ENCODE data around the gene EIF3M.

The EIF3M gene

DNA sequence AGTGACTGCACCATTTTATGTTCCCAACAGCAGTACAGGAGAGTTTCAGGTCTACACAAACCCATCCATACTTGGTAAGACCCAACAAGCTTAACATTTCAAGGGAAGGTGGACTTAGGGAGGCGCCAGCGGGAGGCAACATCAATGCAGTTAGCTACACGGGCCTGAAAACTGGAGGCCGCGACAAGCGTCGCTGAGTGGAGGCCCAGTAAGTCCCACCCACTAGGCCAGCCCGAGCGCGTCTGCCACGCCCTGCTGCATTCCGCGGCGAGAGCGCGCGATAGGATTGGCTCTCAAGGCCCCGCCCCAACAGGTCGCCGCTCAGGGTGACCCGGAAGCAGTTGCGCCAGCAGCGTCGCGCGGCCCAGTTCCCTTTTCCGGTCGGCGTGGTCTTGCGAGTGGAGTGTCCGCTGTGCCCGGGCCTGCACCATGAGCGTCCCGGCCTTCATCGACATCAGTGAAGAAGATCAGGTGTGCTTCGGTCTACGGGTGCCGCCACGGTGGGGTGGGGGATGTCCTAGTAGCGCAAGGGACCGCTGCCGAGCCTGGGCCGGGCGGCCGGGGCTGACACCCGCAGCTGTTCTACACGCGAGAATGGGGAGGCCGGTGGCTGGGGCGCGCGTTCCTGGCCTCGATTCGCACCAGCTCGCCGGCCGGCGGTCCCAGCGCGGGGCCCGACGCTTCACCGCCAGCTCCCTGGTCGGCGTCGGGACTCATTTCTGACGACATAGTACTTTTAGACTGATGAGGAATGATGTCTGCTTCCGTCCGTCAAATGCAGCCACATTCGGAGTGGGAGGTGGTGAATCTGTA lies at the start of gene EIF3M:
EIF3M (plus strand) TSS at position 373 of the 813 bp plus-strand sequence; CDS start at position 430, 57 bp downstream.
- DNase-seq (ENCODE audit: low read depth in 2 of 3, low spot score in 1 of 3) = peak; percentile 90 to 95 (median 95)

DNA sequence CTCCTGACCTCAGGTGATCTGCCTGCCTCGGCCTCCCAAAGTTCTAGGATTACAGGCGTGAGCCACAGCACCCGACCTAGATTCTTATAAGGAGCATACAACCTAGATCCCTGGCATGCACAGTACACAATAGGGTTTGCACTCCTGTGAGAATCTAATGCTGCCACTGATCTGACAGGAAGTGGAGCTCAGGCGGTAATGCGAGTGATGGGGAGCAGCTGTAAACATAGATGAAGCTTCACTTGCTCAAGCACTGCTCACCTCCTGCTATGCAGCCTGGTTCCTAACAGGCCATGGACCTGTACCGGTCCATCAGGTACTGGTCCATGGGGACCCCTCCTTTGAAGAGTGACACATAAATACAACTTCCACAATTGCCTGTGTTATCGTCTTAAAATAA lies 44.8 kb upstream of the EIF3M start:
- DNase-seq (ENCODE audit: low read depth in 2 of 3, low spot score in 1 of 3) = no peak

DNA sequence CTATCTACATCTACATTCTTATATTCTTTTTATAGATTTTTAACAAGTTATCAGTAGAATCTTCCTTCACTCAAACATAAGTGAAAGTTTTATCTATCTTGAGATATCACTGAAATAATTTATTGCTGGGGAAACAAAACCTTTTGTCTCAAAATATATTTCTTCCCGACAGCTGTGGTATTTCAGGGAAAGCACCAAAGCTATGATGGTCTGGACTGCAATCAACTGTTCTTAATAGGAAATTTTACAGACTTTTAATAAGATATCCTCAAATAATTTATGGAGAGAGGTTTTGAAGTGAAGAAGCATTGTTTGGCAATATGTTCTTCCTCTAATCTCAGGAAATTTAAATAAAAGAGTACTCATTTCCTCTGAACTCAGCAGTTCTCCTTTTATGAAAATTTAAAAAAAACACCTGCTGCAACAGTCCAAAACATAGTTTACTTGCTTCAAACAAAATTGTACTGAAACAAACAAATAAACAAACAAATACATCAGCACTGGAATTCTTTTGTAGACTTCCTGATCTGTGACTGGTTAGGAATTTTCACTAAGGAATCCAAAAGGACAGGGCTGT lies 33.9 kb upstream of the EIF3M start:
- DNase-seq (ENCODE audit: low read depth in 2 of 3, low spot score in 1 of 3) = no peak

DNA sequence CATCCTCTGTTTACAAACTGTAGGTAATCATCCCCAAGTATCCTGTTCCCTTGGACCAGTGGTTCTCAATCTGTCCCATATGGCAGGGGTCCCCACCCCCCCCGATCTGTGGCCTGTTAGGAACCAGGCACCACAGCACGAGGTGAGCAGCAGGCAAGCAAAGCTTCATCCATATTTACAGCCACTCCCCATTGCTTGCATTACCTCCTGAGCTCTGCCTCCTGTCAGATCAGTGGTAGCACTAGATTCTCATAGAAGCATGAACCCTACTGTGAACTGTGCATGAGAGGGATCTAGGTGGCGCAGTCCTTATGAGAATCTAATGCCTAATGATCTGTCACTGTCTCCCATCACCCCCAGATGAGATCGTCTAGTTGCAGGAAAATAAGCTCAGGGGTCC lies 33.4 kb upstream of the EIF3M start:
- DNase-seq (ENCODE audit: low read depth in 2 of 3, low spot score in 1 of 3) = no peak

DNA sequence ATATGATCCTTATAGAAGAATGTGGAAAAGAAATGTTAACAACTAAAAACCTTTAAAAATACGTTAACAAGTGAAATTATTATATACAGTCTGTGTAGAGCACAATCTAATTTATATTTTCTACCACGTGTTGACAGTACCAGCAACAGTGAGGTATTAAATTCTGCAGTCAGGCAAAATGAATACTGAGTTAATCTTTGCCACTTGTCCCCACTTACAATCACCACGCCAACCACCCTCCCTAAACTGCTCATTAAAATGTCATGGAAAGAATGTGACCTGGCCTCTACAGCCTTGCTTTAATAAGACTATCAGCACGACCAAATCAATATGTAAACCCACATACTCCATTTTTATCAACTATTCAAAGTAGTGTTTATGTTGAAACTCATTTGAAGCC lies 28.5 kb upstream of the EIF3M start:
- DNase-seq (ENCODE audit: low read depth in 2 of 3, low spot score in 1 of 3) = no peak

DNA sequence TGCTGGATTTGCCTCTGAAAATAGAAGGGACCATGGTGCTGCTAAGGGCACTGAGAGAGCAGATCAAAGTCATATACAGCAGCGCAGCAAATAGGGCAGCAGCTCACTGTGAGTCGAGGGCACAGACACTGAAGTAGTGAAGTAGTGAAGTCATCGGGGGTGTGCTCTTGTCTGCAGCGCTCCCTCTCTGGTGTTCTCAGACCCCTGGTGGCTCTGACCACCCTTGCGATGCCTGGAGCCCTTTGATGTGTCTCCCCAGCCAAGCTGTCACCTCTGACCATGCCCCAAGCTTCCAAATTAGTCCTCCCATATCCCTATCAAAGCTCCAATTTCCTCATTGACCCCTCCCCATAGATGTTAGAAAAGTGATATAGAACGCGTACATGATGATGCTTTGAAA lies 27.7 kb upstream of the EIF3M start:
- DNase-seq (ENCODE audit: low read depth in 2 of 3, low spot score in 1 of 3) = no peak

DNA sequence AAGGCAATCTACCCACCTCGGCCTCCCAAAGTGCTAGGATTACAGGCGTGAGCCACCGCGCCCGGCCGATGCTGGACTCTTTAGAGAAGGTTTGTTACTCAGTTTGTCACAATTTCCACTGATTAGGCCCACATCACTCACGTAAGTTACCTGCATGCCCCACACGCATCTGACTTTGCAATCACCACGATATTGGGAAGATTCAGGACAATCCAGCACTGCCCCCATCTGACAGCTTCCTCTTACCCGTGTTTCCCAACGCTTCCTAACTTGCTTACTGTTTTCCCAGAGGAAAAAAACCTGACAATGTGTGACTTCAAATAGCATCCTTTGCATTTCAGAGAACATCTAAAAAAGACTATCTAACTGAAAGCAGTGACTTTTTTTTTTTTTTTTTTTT lies 21.8 kb upstream of the EIF3M start:
- no peak for DNase-seq (ENCODE audit: low read depth in 2 of 3, low spot score in 1 of 3)

DNA sequence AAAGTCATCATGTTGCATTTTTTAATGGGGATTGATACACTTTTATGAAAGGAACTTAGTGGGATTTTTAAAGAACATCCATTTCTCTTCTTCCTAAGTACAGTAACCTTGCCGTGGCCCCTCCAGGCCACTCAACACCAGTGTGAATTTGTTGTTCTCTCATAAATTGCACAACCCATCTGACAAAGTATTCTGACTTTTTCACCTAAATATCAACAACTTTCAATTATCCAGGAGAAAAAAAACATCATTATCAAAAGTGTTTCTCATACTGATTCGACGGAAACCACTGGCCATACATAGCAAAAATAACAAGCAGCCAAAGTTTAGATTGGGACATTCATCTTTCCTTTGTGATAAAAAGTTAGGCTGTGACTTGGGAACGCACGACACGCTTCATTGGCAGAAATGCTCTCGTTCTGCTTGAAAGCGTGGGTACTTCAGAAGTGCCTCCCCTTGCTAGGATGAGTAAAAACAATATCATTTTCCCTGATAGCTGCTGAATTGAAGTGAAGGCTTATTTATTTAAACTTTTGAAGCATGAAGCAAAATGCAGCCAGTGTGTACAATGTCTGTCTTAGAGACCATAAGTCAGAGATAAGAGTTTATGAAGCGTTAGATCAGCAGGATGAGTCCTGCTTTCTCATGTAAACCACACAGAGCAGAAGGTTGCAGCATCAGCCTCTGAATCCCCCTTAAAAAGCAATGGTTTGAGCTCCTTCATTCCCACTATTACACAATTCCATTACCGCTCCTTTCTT lies 20.6 kb upstream of the EIF3M start:
- DNase-seq (ENCODE audit: low read depth in 2 of 3, low spot score in 1 of 3) = no peak

DNA sequence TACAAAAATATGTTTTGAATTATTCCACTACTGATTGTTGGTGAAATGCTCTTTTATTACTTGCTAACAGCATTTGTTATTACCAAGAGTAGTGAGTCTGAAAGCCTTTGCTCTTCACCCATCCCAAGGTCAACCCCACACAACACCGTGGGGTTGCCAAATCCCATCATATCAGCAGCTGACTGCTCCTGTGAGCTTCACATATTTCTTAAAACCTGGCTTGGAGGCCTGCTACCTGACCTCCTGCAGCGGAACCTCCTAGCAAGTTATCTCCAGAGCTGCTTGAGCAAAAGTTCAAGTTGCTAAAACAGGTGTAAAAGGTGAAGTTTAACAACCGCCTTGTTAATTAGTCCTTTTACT lies 20.1 kb upstream of the EIF3M start:
- no peak for DNase-seq (ENCODE audit: low read depth in 2 of 3, low spot score in 1 of 3)

DNA sequence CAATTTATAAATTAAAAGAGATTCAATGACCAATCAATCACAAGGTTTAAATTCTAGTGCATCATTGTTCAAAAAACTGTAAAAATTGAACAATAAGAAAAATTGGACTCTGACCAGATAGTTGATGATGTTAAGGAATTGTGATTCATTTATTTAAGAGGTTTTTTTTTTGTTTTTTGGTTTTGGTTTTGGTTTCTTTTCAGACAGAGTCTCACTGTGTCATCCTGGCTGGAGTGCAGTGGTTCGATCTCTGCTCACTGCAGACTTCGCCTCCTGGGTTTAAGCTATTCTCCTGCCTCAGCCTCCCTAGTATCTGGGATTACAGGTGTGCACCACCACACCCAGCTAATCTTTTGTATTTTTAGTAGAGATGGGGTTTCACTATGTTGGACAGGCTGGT lies 17.1 kb upstream of the EIF3M start:
- no peak for DNase-seq (ENCODE audit: low read depth in 2 of 3, low spot score in 1 of 3)

DNA sequence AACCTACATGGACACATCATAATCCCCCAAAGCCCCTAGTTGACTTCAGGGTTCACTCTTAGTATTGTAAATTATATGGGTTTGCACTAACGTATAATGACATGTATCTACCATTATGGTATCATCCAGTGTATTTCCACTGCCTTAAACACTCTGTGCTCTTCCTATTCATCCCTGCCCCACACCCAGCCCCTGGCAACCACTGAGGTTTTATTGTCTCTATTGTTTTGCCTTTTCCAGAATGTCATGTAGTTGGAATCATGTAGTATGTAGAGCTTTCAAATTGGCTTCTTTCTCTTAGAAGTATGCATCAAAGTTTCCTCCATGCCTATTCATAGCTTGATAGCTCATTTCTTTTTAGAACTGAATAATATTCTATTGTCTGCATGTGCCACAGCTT lies 16.5 kb upstream of the EIF3M start:
- DNase-seq (ENCODE audit: low read depth in 2 of 3, low spot score in 1 of 3) = no peak

DNA sequence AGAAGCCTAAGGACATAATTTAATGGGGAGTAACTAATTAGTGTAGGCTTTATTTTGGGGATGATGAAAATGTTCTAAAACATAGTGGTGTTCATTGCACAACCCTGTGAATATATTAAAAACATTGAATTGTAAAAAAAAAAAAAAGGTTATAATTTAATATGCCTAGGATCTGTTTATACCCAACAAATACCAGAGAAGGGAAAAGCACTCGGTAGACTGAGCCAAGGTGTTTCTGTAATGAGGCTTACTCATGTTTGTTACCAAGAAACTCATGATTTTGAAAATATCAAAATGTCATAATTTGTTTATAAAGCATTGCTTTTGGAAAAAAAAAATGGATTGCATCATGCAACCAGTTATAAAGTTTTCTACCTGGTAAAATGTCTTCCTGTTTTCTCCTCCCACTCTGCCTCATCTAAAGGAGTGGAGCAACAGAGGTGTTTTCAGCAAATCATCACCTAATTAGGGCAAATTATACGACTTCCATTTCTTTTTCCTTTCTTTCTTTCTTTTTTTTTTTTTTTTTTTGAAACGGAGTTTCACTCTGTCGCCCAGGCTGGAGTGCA lies 14.2 kb upstream of the EIF3M start:
- DNase-seq (ENCODE audit: low read depth in 2 of 3, low spot score in 1 of 3) = no peak

DNA sequence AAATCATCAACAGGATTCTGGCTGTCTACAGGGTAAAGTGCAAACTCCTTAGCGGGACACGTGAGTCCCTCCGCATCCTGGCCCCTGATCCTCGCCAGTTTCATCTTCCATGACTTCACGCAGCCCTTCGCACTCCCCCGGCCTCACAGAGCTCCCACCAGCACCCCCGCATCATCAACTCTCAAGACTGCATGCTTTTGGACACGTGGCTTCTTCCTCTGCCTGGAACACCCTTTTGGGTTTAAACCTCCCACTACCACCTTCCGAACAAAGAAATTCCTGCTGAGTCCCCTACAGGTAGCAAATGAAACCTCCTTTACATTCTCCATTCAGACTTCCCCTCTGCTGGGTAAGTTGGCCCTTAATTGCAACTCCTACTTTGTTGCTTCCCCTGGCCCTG lies 12.6 kb upstream of the EIF3M start:
- no peak for DNase-seq (ENCODE audit: low read depth in 2 of 3, low spot score in 1 of 3)

DNA sequence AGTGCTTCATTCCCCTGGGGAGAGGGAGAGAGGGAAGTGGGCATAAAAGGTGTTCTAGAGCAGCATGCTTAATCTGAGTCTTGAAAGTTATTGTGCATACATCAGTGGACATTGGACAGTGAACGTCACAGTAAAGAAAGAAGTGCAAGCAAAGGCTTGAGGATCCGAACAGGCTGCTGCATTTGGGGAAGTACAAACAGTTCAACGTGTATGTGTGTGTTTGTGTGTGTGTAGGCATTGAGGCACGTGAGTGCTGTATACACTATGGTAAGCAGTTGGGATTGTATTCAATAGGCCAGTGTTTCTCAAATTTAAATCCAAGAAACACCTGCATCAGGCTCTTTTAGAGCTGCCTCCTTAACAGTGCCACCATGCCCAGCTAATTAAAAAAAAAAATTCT lies 10.4 kb upstream of the EIF3M start:
- DNase-seq (ENCODE audit: low read depth in 2 of 3, low spot score in 1 of 3) = no peak

DNA sequence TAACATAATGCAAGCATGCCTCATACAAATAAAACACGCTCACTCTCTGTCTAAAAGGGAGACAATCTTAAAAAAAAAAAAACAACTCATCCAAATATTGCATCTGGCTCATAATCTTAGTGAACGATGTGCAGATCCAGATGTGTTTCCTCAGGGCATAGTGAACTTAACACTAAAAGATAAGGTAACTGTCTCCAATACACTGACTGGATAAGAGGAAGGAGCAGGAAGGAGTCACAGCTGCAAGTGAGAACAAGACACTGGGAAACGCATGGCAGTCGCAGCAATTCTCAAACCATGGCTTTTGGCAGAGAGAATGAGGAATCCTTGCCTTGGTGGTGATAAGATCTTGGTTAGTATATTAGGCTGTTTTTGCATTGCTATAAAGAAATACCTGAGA lies 9.2 kb upstream of the EIF3M start:
- no peak for DNase-seq (ENCODE audit: low read depth in 2 of 3, low spot score in 1 of 3)

DNA sequence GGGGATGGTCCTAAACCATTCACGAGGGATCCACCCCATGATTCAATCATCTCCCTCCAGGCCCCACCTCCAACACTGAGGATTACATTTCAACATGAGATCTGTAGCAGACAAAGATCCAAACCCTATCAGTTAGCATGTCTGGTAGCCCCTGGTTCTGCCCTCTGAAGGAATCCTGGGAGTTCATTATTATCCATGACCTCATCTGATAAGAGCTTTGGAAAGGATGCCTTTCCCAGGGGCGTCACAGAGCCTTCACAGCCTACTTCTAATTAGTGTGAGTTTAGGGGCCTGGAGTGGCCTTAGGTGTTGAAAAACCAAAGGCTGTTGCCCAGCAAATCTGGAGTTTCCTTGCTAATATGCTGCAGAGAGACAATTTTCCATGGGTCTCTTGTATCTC lies 8.6 kb upstream of the EIF3M start:
- DNase-seq (ENCODE audit: low read depth in 2 of 3, low spot score in 1 of 3) = no peak

DNA sequence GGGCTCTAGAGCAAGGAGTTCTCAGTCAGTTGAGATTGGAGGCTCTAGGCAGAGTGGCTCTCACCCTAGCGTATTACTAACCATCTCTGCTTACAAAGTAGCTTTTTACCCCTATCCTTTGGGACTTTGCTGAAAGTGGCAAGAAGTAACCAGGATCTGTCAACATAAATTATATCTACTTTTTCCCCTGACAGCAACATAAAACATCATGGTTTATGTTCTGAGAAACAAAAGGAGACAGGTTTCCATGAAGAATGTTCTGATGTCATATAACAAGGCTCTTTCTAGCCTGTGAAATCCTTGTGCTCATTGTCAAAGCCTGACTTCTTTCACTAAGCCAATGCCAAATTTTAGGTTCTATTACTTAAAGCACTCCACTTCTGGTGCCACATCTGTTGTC lies 7.2 kb upstream of the EIF3M start:
- no peak for DNase-seq (ENCODE audit: low read depth in 2 of 3, low spot score in 1 of 3)

DNA sequence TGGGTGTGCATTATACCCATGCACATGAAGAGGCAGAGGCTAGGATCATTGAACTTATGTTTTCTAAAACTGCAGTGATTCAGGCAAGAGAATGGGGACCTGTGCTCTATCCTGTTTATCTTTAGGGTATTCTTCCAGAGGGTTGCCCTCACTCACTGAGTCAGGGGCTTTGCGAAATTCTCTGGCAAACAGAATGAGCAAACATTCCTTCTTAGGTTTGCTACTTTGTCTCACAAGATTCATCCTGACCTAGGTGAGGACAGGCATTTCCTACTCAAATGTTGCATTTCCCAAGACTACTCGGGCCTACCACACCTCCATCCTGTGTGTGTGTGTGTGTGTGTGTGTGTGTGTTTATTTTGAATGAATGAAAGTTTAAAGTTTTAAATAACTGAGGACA lies 2.7 kb upstream of the EIF3M start:
- DNase-seq (ENCODE audit: low read depth in 2 of 3, low spot score in 1 of 3) = no peak

DNA sequence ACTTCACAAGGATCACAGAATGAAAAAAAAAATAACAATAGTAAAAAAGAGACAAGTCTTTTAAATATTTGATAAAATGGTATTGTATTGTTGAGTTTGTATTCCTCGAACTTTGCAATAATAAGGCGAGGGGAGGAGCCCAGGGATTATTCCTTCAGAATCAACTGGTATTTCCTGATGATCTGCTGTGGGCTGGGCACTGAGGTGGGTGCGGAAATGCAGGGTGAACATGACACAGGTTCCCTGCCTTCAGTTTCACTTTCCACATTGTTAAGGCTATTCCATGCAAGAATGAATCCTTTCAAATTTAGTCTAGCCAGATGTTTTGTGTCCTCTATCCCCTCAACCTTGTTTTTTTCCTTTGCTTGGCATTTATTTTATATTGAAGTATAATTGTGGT lies 2.1 kb upstream of the EIF3M start:
- DNase-seq (ENCODE audit: low read depth in 2 of 3, low spot score in 1 of 3) = no peak

DNA sequence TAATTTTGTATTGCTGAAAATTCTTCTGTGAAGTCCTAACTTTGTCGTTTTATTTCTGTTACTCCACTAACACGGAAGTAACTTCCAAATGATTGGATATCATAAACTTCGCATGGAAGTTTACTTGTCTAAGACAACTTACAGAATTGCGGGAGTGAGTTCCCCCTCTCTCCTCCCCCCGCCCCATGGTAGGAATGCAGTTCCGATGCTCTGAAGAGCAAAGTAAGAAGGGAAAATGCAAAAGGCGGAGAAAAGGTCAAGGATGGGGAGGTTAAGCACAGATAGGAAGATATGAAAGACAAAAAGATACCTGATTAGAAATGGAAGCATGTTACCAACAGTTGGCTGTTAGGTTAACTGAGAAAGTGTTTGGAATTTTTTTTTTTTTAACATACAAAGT lies 1.3 kb downstream of the EIF3M start:
- DNase-seq (ENCODE audit: low read depth in 2 of 3, low spot score in 1 of 3) = no peak

DNA sequence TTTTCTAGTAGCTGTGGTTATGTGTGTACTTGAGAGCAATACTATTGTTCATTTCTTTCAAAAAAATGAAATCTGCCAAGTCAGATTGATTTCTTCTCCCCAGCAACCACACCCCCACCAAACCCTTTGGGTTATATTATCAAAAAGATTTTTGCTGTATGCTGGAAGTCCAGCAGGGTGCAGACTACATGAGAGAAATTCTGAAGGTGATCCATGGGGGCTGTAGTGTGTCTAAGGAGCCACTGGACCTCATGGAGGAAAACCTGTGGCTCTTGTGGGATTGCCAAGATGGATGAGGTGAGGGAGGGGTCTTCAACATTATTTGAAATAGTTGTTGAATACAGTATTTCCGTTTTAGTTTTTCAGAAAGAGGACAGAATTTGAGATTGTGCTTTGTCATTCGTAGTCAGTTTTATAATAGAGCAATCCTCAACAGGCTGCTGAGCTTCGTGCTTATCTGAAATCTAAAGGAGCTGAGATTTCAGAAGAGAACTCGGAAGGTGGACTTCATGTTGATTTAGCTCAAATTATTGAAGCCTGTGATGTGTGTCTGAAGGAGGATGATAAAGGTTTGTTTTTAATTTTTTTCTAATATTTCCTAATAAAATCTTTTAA lies 3.1 kb downstream of the EIF3M start:
- DNase-seq (ENCODE audit: low read depth in 2 of 3, low spot score in 1 of 3) = no peak

DNA sequence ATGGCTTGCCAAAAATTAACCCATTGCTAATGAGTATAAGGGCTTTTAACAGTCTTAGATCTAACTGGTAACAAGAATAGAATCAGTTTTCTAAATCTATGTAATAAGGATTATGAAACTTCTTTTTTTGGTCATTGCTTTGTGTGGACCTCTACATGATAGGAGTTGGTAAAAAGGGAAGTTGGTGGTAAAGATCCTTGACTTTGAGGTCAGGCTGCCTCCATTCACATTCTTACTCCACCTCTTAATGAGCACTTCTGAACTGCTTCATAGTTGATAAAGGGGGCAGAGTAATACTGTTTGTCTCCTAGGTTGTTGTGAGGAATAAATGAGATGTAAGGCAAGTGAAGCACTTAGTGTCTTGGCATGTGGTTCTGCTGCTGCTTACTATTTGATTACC lies 10.6 kb downstream of the EIF3M start:
- DNase-seq (ENCODE audit: low read depth in 2 of 3, low spot score in 1 of 3) = no peak

All from stimulated activated CD4-positive, alpha-beta T cell treated with anti-CD3 and anti-CD28 coated beads, Interleukin-12 subunit alpha, Interleukin-12 subunit beta, amount 100 ng/mL, for 48 hours (primary cell).